Measurements from ENCODE around the gene POU2F3. TPM values are rescaled to one million over a fixed set of nuclear protein-coding genes. Genes with fewer than 3 reads are reported as not detected.

Gene POU2F3
- total RNA-seq, 1 experiment from 2014 or later, result not detected

- Histone ChIP-seq H3K4me3 (ENCODE audit: low read depth in 2 of 2, low read length in 2 of 2) (no peak overlapping the region), H3K4me1 (ENCODE audit: control insufficient read depth, insufficient read depth, low read length) (no peaks in the 10 kb centered on the region; the same call in 1 of the 2 replicates), H3K9me3 (ENCODE audit: control insufficient read depth, insufficient read depth, low read depth, low read length) (no peaks in the 10 kb centered on the region), H3K36me3 (ENCODE audit: control insufficient read depth, insufficient read depth, low read length) (no peaks in the 10 kb centered on the region), H3K27me3 (ENCODE audit: control insufficient read depth, insufficient read depth, low read length) (0 out of 2 replicates have a peak, but pooled peaks cover 2% of the 10 kb centered on the region), H3K27ac (ENCODE audit: low read length) (no peak overlapping the region)
- TF ChIP-seq TCF7L2 (IDR thresholded peaks at IDR 0.05; ENCODE audit: low read depth, low read length), result no peak
- no peak for TF ChIP-seq REST (IDR thresholded peaks at IDR 0.05; ENCODE audit: insufficient read depth in 1 of 2, low read depth in 2 of 2, low read length in 1 of 2)
- no peak for TF ChIP-seq SIN3A (IDR thresholded peaks at IDR 0.05; ENCODE audit: borderline replicate concordance, insufficient read depth, low read depth, low read length)
- TF ChIP-seq CTCF (IDR thresholded peaks at IDR 0.05), result no peak
- TF ChIP-seq POLR2AphosphoS5 (IDR thresholded peaks at IDR 0.05; ENCODE audit: low read depth, low read length), result no peak
- ATAC-seq (no peak), DNase-seq (ENCODE audit: low read depth, low spot score) (no peak)
- intact Hi-C loops (cut with micrococcal nuclease; ENCODE audit: unreplicated experiment), result no loop called here
- in situ Hi-C loops (cut with HindIII; ENCODE audit: low pct_unique_long_range_greater_than_20kb, low sequenced_read_pairs), result no loop called here
- POLR2A ChIA-PET, result no interaction called here
- CTCF ChIA-PET, result no interaction called here
- no TSS peak for BruUV-seq (replicated peaks)
These were observed 18.7 kb upstream of the POU2F3 start for GRCh38 chr11:120221115-120221752.

- Histone ChIP-seq H3K36me3 (ENCODE audit: control insufficient read depth, insufficient read depth, low read length) (no peaks in the 10 kb centered on the region), H3K4me3 (ENCODE audit: low read depth in 2 of 2, low read length in 2 of 2) (no peak overlapping the region), H3K9me3 (ENCODE audit: control insufficient read depth, insufficient read depth, low read depth, low read length) (no peaks in the 10 kb centered on the region), H3K27me3 (ENCODE audit: control insufficient read depth, insufficient read depth, low read length) (0 out of 2 replicates have a peak, but pooled peaks cover 2% of the 10 kb centered on the region), H3K4me1 (ENCODE audit: control insufficient read depth, insufficient read depth, low read length) (no peaks in the 10 kb centered on the region; the same call in 1 of the 2 replicates), H3K27ac (ENCODE audit: low read length) (no peak overlapping the region)
- no peak for DNase-seq (ENCODE audit: low read depth, low spot score)
- TF ChIP-seq CTCF (IDR thresholded peaks at IDR 0.05), result no peak
- intact Hi-C loops (cut with micrococcal nuclease; ENCODE audit: unreplicated experiment), result no loop called here
- in situ Hi-C loops (cut with HindIII; ENCODE audit: low pct_unique_long_range_greater_than_20kb, low sequenced_read_pairs), result no loop called here
- BruUV-seq (replicated peaks), result no TSS peak
- ATAC-seq, result no peak
- ChIA-PET POLR2A (no interaction called here), CTCF (interaction anchor here (0.6 to 2.2 kb wide), 3 partner anchors 14 to 81 kb away, joined by 3 to 6 read pairs (median 5); no protein-coding TSS in a partner anchor)
These were observed 17.0 kb upstream of the POU2F3 start for GRCh38 chr11:120222916-120223315.
